GM12878 (cell line): ENCODE data around the gene LRFN2. TPM values are rescaled to one million over a fixed set of nuclear protein-coding genes. Genes with fewer than 3 reads are reported as not detected.

Source experiments
- MEF2A ChIP-seq: IDR thresholded peaks from 2 replicates; pipeline ENCODE4 v1.6.1; 2011; ENCODE audit warnings: low read depth, mild to moderate bottlenecking, low read length, moderate library complexity; ENCODE audit not compliant: insufficient read depth
- MEF2B ChIP-seq: fragments of 450-650 bp; IDR thresholded peaks from 2 replicates; pipeline ENCODE4 v1.6.1; 2018; ENCODE audit warnings: mild to moderate bottlenecking, moderate library complexity; ENCODE audit not compliant: partially characterized antibody, poor library complexity, severe bottlenecking
- ZSCAN29 ChIP-seq: fragments of 450-650 bp; IDR thresholded peaks from 2 replicates; pipeline ENCODE4 v1.6.1; 2017; ENCODE audit warnings: mild to moderate bottlenecking, moderate library complexity
- polyA plus RNA-seq, 11 experiments: library from polyadenylated mRNA; depleted of rRNA in 4 of 11; unstranded in 6 of 11; stranded (reverse) in 5 of 11; fragments of >200 nt; fragmentation: Nextera tagmentation in 4 of 11; fragmentation: Illumina TruSeq in 1 of 11; extraction: Ambion mirVana in 4 of 11; extraction: Trizol in 1 of 11; gene quantifications; 1 replicate in 1 of 11; 2 replicates in 10 of 11; pipeline versions ENCODE4 v1.2.1 to v1.2.3, GENCODE V29; 2011 to 2016; ENCODE audit warnings: inconsistent platforms in 2 of 11, missing spikeins in 2 of 11, low read depth in 1 of 11
- total RNA-seq, 4 experiments: library from RNA; depleted of rRNA in 3 of 4; stranded (reverse); fragments of >200 nt in 3 of 4; fragmentation: Illumina TruSeq in 1 of 4; extraction: Trizol in 1 of 4; gene quantifications; 2 replicates each; pipeline versions ENCODE4 v1.2.1 to v1.2.3, GENCODE V29; 2013 to 2021
- TF ChIP-seq, protein P1 (sequence below): fragments of 450-650 bp; IDR thresholded peaks from 2 replicates; pipeline ENCODE4 v1.6.1; 2016; ENCODE audit warnings: mild to moderate bottlenecking
- TF ChIP-seq, protein P2 (sequence below): fragments of 450-650 bp; IDR thresholded peaks from 2 replicates; pipeline ENCODE4 v1.6.1; 2018; ENCODE audit warnings: mild to moderate bottlenecking, low read depth, moderate library complexity; ENCODE audit not compliant: partially characterized antibody
- TF ChIP-seq, protein P3 (sequence below): fragments of 450-650 bp; IDR thresholded peaks from 2 replicates; pipeline ENCODE4 v1.6.1; 2017; ENCODE audit warnings: antibody characterized with exemption, mild to moderate bottlenecking, moderate library complexity

The LRFN2 gene
- total and polyA plus RNA-seq, 10 of the 15 experiments (the other 5 are each of a cell fraction or from before 2014, with no cell fraction given) = not detected

DNA sequence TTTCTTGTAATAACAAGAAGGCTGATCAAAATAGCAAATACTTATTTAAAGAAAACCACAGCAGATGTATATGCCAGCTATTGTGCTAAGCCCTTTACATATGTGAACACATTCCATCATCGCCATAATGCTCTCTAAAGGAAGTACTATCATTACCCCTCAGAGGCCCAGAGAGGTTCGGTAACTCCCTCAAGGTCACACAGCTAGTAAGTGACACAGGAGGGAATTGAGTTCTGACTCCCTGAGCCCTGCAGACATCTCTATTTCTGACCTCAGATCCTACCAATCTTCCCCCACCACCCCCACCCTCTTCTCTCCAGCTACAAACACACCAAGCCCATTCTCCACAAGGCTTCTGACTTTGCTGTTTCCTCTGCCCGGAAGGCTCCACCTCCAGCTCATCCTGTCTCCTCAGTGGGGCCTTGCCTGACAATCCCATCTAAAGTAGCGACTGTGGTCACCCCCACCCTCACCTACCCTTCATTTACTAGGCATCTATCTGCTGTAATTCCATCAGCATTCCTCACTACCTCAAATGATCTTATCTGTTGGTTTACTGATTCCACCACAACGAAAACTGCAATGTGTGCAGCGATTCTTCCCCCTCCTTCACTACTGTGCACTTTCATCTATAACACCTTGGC is 234.5 kb downstream of the LRFN2 start (continued):
- TF ChIP-seq, protein P1, sequence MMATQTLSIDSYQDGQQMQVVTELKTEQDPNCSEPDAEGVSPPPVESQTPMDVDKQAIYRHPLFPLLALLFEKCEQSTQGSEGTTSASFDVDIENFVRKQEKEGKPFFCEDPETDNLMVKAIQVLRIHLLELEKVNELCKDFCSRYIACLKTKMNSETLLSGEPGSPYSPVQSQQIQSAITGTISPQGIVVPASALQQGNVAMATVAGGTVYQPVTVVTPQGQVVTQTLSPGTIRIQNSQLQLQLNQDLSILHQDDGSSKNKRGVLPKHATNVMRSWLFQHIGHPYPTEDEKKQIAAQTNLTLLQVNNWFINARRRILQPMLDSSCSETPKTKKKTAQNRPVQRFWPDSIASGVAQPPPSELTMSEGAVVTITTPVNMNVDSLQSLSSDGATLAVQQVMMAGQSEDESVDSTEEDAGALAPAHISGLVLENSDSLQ = no peak
- TF ChIP-seq MEF2A = no peak
- TF ChIP-seq, protein P2, sequence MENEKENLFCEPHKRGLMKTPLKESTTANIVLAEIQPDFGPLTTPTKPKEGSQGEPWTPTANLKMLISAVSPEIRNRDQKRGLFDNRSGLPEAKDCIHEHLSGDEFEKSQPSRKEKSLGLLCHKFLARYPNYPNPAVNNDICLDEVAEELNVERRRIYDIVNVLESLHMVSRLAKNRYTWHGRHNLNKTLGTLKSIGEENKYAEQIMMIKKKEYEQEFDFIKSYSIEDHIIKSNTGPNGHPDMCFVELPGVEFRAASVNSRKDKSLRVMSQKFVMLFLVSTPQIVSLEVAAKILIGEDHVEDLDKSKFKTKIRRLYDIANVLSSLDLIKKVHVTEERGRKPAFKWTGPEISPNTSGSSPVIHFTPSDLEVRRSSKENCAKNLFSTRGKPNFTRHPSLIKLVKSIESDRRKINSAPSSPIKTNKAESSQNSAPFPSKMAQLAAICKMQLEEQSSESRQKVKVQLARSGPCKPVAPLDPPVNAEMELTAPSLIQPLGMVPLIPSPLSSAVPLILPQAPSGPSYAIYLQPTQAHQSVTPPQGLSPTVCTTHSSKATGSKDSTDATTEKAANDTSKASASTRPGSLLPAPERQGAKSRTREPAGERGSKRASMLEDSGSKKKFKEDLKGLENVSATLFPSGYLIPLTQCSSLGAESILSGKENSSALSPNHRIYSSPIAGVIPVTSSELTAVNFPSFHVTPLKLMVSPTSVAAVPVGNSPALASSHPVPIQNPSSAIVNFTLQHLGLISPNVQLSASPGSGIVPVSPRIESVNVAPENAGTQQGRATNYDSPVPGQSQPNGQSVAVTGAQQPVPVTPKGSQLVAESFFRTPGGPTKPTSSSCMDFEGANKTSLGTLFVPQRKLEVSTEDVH = no peak
- TF ChIP-seq, protein P3, sequence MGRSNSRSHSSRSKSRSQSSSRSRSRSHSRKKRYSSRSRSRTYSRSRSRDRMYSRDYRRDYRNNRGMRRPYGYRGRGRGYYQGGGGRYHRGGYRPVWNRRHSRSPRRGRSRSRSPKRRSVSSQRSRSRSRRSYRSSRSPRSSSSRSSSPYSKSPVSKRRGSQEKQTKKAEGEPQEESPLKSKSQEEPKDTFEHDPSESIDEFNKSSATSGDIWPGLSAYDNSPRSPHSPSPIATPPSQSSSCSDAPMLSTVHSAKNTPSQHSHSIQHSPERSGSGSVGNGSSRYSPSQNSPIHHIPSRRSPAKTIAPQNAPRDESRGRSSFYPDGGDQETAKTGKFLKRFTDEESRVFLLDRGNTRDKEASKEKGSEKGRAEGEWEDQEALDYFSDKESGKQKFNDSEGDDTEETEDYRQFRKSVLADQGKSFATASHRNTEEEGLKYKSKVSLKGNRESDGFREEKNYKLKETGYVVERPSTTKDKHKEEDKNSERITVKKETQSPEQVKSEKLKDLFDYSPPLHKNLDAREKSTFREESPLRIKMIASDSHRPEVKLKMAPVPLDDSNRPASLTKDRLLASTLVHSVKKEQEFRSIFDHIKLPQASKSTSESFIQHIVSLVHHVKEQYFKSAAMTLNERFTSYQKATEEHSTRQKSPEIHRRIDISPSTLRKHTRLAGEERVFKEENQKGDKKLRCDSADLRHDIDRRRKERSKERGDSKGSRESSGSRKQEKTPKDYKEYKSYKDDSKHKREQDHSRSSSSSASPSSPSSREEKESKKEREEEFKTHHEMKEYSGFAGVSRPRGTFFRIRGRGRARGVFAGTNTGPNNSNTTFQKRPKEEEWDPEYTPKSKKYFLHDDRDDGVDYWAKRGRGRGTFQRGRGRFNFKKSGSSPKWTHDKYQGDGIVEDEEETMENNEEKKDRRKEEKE = no peak
- no peak for TF ChIP-seq ZSCAN29
- no peak for TF ChIP-seq MEF2B
